HG03558 (cell line): ENCODE data around the gene SLC6A7.

Experiments used
- ATAC-seq: cut with Tn5 transposase; IDR thresholded peaks from one replicate; pipeline ENCODE4 v1.9.1; 2021; ENCODE audit warnings: moderate number of reproducible peaks; ENCODE audit not compliant: unreplicated experiment; ENCODE audit errors: extremely low read depth

SLC6A7 gene

DNA sequence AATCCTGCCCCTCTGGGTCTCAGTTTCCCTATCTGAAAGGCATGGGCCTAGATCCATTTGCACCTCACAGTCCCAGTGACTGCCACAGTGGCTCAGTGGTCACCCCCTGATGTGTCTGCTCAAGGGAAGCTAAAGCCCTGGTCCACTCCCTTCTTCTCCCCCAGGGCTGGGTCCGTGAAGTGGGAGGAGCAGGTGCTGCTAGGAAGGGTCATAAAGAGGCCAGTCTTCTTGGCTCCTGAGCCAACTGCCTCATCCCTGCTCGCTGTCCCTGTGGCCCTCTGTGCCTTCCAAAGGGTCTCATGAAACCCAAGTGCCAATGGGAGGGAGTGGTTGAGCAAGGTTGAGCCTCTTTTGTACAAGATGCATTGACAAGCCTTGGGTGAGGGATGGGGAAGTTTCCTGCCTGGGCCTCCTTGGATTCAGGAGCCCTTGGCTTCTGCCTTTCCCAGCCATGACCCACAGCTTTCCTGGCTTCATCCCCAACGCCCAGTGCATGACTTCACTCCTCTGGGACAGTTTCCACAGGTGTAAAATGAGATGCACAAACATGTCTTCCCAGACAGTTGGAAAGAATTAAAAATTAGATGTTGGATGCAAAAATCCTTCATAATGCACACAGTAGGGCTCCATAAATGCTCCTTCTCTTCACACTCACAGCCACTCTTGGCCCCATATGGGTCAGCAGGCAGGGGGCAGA is 1.6 kb upstream of the SLC6A7 start:
- no peak for ATAC-seq

DNA sequence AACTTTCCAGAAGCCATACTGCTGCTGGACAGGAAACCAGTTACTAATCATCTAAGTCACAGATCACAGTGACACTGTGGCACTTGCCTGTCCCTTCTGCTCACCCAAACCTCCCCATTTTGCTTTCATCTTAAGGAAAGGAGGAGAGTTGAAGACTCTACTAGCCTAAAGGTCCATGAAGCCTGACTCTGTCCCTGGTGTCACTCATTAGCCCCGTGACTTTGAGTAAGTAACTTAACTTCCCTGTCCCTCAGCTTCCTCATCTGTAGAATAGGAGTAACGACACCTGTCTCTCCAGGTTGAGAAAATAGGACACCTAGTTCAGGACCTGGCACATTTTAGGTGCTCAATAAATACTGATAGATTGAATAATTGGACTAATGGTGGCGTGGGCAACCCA is 536 bp upstream of the SLC6A7 start:
- ATAC-seq, result no peak

DNA sequence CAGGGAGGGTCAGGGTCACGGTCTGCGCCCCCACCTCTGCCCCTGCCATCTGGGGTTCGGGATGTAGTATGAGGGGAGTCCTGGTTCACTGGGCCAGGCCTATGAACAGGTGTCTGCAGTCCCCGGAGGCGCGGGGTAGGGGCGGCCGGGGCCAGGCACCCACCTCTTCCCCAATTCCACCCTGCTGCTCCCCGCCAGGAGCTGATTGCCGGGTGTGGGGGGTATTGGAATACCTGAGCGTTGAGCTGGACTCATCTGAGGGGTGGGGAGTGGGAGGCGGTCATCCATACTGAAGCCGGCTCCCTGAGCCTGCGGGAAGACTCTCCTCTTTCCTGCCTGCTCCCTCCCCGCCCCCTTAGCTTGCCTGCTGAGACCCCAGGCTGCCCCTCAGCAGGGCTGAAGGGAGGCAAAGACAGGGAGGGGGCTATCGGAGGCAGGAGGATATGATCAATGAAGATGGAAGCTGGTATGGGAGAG is 679 bp downstream of the SLC6A7 start:
- ATAC-seq, result no peak

DNA sequence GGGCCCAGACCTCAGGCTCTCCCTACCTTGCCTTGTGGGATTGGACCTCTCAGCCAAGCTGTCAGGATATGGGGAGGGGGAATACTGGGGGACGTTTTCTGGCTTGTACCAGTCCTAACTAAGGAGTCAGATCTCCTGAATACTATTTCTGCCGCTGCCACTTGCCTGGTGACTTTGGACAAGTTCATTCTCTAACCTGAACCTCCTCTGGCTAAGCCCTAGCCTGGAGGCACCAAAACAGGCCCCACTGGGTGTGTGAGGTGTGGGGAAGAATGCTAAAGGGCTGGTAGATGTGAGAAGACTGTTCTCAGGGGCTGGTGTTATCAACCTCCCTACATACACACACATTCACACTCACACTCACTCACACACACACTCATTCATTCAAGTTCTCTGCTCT is 1.1 kb downstream of the SLC6A7 start:
- no peak for ATAC-seq

DNA sequence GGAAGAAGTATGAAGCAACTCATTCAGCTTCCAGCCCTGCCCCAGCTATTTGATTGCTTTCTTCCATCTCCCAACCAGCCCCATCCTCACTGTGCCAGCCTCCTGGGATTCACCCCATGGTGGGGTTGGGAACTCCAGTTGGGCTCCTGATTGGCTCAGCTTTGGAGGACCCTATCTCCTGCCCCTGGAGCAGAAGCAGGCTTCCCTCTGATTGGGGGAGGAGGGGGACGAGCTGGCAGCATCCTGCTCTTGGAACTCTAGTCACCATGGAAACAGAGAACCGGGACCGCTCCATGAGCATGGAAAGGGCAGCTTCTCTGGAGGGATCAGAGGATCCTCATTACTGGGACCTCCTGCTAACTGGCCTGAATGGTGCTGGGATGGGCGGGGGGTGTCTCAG is 2.6 kb downstream of the SLC6A7 start:
- ATAC-seq, result no peak

DNA sequence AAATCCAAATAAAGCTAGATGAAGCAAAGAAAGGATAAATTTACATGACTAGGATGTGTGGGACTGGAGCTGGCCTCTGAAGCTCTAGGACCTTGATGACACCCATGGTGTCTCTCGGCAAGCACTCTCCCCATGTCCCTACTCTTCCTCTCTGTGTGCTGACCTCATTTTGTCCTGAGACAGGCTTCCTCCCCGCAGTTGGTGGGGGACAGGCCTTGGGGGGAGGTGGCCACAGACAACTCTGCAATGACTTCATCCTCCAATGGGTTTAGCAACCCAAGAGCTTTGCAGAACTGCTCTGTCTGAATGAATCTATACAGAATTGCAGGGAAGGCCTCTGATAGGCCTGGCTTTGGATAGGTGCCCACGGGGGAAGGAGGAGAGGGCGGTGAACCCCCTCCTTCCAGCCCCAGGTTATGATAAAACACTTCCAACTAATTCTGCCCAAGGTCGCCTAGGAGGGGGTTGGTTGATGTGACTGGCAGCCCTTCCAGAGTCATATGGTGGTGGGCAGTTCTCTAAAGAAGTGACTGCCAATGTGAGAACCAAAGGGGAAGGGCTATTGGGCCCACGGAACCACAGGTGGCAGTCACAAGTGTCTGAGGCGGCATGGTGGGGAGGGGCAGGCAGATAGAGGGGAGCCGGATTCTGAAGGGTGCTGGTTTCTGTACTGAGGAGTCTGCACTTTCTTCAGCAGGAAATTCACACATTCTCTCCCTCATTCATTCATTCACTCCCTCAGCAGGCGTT is 6.0 kb downstream of the SLC6A7 start:
- ATAC-seq, result no peak

DNA sequence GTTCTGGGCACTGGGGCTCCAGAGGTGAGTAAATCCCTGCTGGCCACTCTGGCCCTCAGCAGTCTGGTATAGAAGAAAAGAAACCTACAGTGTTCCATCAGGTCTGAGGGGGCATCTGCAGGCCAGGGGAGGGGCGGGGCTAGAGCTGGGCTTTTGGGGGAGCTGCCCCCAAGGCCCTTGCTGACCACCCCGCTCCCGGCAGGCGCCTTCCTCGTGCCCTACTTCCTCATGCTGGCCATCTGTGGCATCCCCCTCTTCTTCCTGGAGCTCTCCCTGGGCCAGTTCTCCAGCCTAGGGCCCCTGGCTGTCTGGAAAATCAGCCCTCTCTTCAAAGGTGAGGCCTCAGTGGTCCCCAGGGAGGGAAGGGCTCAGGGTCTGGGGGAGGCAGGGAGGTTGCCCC is 6.7 kb downstream of the SLC6A7 start:
- ATAC-seq, result no peak

DNA sequence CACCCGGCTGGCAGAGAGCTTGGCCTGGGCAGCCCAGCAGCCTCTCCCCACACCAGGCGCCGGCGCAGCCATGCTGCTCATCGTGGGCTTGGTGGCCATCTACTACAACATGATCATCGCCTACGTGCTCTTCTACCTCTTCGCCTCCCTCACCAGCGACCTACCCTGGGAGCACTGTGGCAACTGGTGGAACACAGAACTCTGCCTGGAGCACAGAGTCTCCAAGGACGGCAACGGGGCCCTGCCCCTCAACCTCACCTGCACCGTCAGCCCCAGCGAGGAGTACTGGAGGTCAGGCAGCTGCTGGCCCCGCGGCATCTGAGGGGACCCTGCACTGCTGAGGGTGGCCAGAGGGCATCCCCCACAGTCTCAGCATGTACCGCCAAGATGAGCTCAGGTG is 7.1 kb downstream of the SLC6A7 start:
- no peak for ATAC-seq

DNA sequence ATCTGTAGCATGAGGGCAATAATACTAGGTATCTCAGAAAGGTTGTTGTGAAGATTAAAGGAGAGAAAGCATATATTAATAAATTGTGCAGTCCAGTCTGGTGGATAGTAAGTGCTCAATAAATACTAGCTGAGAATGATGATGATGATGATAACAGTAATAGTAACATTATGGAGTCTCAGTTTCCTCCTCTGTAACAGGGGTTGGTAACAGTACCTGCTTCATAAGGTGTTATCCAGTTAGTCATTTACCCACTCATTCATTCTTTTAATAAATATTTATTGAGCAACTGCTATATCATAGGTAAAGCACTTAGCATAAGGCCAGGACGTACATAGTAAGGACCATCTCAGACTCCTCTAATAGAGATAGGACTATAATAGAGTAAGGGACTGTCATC is 7.6 kb downstream of the SLC6A7 start:
- ATAC-seq, result no peak

DNA sequence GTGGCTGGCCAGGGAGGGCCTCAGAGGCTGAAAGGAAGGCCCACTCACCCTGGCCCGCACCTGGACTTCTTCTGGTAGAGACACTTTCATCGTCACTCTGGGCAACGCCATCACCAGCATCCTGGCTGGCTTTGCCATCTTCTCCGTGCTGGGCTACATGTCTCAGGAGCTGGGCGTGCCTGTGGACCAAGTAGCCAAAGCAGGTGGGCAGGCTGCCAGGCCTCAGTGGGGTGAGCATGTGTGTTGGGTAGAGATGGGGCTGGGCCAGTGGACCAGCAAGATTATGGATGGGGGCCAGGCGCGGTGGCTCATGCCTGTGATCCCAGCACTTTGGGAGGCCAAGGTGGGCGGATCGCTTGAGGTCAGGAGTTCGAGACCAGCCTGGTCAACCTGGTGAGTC is 12.6 kb downstream of the SLC6A7 start:
- ATAC-seq, result no peak

DNA sequence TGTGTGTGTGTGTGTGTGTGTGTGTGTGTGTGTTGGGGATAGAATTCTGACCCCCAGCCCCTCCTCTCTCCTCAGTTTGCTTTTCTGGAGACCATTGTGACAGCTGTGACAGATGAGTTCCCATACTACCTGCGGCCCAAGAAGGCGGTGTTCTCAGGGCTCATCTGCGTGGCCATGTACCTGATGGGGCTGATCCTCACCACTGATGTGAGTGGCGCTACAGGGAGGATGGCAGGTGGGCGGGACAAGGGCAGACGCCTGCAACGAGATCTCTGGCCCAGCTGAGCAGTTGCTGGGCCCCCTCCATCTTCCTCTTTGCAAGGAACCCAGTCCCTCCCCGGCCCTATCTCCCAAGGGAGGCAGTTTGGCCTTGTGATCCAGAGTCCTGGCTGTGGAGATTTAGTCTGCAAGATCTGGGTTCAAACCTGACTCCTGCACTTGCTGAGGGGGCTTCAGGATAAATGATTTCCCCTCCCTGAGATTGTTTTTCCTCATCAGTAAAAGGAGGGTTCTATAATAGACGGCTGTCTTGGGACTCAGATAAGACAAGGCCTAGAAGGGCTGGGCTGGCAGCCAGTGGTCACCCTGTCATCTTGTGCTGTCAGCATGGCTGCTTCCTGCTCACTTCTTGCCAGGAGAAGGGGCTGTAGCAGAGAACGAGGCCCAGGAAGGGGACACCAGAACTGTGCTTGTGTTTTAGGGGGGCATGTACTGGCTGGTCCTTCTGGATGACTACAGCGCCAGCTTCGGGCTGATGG is 14.1 kb downstream of the SLC6A7 start:
- no peak for ATAC-seq

DNA sequence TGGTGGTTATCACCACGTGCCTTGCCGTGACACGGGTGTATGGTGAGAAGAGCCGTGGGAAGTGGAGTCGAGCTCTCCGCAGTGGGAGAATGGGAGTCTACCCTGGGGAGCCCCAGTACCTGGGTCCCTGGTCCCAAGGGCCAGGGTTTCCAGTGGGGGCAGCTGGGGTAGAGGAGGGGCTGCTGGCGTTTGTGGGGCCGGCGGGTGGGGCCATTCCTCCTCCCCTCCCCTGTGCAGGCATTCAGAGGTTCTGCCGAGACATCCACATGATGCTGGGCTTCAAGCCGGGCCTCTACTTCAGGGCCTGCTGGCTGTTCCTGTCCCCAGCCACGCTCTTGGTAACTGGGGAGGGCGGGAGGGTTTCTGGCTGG is 14.7 kb downstream of the SLC6A7 start:
- ATAC-seq, result no peak

DNA sequence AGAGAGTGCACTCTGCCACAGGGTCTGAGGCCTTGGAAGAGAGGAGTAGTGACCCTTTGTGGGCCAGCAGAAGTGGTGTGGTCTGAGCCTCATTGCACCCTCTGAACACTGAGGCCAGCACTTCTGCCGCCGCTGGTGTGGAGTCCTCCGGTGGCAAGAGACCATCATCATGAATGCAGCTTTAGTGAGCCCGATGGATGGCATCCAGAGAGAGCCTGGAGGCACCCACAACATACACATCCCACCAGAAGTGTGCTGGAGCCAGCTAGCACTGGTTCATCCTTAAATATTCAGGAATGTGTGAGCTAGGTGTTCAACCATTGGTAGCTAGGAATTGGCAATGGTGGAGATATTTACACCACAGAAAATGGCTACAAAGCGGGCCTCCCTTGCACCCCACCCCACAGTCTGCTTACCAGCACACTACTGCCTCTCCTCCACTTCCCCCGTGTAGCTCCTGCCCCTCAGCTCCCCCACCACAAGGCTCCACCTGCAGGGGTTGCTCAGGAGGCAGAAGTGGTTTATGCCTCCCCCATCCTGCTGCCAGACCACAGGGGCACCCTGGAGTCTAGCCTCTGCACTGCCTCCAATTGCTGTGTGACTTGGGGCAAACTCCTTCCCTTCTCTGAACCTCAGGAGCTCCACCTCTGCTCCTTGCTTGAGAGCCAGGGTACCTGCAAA is 16.4 kb downstream of the SLC6A7 start:
- no peak for ATAC-seq

DNA sequence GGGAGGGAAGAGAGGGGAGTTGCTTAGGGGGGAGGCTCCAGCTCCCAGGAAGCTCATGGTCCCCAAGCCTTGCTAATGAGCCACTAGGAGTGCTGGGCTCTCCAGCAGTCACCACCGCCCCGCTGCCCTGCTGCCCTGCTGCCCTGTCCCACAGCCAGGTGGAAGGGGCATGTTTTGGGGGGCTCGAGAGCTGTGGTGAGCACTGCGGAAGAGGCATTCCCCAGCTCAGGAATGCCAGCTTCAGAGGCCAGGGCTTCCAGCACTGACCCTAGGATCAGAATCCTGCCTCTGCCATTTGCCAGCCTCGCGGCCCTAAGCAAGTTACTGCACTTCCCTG is 16.9 kb downstream of the SLC6A7 start:
- no peak for ATAC-seq

DNA sequence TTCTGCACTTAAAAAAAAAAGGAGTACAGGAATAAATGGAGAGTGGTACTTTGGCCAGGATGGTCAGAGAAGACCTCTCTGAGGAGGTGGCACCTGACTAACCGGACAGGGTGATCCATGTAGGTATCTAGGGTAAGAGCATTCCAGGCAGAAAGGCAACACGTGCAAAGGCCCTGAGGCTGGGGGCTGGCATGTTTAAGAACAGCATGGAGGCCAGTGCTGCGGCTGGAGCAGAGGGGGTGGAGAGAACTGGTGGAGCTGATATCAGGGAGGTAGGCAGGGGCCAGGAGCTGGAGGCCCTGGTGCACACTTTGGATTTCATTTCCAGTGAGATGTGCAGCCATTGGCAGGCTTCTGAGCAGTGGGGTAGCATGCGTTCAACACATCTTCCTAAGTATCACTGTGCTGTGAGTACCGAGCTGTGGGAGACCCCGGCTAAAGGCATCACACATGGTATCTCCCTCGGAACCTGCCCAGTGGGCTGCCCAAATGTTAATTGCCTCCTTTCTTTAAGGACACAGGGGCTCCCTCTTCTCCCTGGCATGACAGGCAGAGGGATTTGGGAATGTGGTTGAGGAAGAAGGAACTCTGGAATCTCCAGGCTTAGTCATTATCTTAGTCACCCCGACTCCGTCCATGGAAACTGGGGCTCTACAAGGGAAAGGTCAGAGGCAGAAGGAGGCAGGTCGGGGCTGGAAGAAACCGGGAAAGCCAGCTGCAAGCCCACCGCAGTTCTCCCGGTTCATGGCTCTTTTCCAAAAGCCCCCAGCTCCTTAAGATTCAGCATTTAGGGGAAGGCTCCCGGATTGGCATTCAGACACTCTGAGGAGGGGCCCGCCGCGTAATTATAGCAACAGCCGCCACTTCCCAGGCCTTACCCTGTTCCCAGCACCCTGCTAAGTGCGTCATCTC is 18.6 kb downstream of the SLC6A7 start:
- ATAC-seq, result no peak

DNA sequence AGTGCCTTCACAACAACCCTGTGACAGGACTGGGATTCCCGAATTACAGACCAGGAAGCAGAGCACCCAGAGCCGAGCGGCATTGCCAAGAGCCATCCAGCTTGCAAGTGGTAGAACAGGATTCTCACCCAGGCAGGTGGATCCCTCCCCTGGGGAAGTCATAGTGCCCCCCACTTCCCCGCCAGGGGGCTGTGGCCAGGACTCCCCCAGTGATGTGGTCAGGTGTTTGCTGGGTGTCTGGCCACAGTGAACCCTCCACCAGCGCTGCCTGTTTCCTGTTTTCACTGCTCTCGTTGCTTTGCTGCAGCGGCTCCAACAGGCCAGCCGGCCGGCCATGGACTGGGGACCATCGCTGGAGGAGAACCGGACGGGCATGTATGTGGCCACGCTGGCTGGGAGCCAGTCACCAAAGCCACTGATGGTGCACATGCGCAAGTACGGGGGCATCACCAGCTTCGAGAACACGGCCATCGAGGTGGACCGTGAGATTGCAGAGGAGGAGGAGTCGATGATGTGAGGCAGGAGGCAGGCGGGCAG is 19.3 kb downstream of the SLC6A7 start:
- no peak for ATAC-seq

DNA sequence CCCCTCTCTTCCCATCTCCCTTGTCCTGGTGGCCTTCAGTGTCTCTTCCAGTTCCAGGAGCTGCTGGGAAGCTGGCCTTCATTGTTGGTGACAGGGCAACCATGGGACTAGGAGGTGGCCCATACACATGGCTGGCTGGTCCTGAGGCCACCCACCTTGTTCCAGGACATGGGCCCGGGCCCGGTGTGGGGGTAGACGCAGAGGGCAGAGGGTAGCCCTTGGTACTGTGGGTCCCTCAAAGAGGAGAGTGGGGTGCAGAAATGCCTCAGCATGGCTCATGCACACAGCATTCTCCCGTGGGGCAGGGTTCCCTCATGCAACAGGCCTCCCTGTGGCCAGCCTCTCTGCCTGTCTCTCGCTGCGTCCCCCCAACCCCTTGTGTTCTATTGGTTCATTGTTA is 20.8 kb downstream of the SLC6A7 start:
- no peak for ATAC-seq

DNA sequence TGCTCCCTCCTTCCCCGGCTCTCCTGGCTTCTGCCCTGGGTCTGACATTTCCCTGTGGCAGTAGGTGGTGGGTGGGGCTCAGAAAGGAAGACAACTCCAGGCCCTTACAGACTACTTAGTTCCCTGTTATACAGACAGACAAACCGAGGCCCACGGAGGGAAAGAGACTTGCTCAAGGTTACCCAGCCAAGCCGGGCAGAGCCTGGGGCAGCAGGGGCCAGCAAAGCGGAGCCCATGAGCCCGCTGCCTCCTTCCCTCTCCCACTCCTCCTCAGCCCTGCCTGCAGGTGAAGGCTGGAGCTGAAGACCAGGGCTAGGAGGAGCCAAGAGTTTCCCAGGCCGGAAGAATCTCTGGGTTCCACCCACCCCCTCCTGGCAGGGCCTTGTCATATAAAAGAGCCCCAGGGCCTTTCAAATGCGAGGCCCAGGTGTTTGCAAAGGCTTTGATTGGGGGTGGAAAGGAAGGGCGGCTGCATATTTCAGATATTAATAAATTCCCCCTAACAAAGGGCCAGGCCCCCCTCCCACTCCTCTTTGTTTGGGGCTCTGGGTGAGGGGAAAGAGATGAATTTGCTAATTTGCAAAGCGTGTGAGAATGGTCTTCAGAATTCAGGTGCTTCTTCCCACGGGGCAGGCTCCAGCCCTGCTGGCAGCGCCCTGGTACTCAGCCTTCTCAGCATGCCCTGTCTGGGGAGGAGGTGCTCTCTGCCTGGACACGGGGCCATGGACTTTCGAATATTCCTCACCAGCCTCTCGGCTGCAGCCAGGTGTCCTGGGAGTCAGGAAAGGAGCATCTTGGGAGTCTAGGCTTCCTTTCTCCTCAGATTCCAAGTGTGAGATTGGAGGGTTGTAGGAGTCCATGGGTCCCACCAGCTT is 21.5 kb downstream of the SLC6A7 start:
- ATAC-seq, result no peak

DNA sequence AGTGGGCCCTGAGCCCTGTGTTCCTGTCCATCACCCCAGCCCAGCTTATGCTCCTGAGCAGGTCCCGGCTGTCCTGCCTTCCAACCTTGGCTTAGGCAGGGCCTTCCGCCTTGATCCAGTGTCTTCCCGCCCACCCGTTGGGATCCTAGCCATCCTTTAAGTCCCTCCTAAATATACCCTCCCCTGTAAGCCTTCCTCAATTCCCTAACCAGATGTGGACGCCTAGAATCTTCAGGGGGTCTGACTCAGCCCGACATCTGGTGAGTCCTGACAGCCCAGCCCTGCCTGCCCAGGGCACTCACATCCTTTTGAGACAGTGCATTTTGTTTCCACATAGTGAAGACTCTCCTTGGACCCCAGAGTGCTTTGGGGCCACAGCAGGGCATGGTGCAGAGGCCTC is 23.7 kb downstream of the SLC6A7 start:
- no peak for ATAC-seq
